SJCRH30 (cell line): ENCODE measurements around the gene ABHD4. TPM values are rescaled to one million over a fixed set of nuclear protein-coding genes. Genes with fewer than 3 reads are reported as not detected.
"Not testable (repeated sequence)": the region's sequence is repeated elsewhere in the genome, so short reads cannot be mapped to it uniquely, and the experiment has no call there.

Experiments
- DNase-seq, 2 experiments: peaks; one replicate each; pipeline ENCODE4 v3.0.0-alpha.2; 2015 to 2020
- H3K27ac ChIP-seq: fragments of 250-450 bp; sonication (Bioruptor Pico); 2 replicates; pipeline ENCODE4 v1.5.1; 2020; ENCODE audit warnings: mild to moderate bottlenecking, moderate library complexity
- H3K27me3 ChIP-seq: fragments of 250-450 bp; sonication (Bioruptor Pico); 2 replicates; pipeline ENCODE4 v1.5.1; 2020; ENCODE audit warnings: mild to moderate bottlenecking, moderate library complexity
- H3K36me3 ChIP-seq: fragments of 250-450 bp; sonication (Bioruptor Pico); 2 replicates; pipeline ENCODE4 v1.5.1; 2020; ENCODE audit warnings: mild to moderate bottlenecking, moderate library complexity
- H3K4me1 ChIP-seq: fragments of 250-450 bp; sonication (Bioruptor Pico); 2 replicates; pipeline ENCODE4 v1.5.1; 2020; ENCODE audit warnings: mild to moderate bottlenecking, moderate library complexity
- H3K4me3 ChIP-seq: fragments of 250-450 bp; sonication (Bioruptor Pico); 2 replicates; pipeline ENCODE4 v1.5.1; 2020; ENCODE audit warnings: mild to moderate bottlenecking, moderate library complexity
- H3K9me3 ChIP-seq: fragments of 250-450 bp; sonication (Bioruptor Pico); replicated peaks from 2 replicates; pipeline ENCODE4 v1.5.1; 2020; ENCODE audit warnings: mild to moderate bottlenecking, moderate library complexity
- total RNA-seq: library from RNA; depleted of rRNA; stranded (reverse); fragments of >200 nt; shearing (Covaris generic); gene quantifications from 2 replicates; pipeline ENCODE4 v1.2.3, GENCODE V29; 2014

The ABHD4 gene
- total RNA-seq, 1 experiment from 2014 or later: 7.2 TPM

GRCh38 chr14:22556990-22557623 lies 41.0 kb upstream of the ABHD4 start:
- Histone ChIP-seq H3K4me1 (peaks cover 20% of the 10 kb centered on the region), H3K4me3 (peak overlapping the region; percentile 36), H3K27me3 (no peaks in the 10 kb centered on the region), H3K27ac (peak overlapping the region; percentile 36; the same call in 1 of the 2 replicates), H3K36me3 (no peaks in the 10 kb centered on the region; the same call in 1 of the 2 replicates), H3K9me3 (no peaks in the 10 kb centered on the region)
- peak; percentile 84 to 89 for DNase-seq

DNA sequence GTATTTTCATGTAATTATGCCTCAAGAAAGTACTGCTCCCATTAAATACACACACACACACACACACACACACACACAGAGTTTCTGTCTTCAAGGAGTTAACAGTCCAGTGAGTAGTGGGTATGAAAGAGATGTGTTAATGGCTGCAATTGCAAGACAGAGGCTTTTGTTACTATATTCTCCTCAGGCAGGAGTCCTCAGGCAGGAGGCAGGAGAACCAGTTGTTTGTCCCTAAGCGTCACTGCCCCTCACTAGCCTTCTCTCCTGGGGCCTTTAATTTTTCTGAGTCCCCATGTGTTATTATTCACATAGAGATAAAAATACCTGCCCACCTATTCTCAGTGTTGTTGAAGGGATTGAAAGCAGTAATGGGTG lies 40.3 kb upstream of the ABHD4 start:
- no peak overlapping the region for H3K27ac ChIP-seq
- H3K9me3 ChIP-seq: no peaks in the 10 kb centered on the region
- H3K27me3 ChIP-seq: no peaks in the 10 kb centered on the region
- no peak for DNase-seq
- H3K36me3 ChIP-seq: no peaks in the 10 kb centered on the region
- no peak overlapping the region for H3K4me3 ChIP-seq
- H3K4me1 ChIP-seq: peaks cover 13% of the 10 kb centered on the region

DNA sequence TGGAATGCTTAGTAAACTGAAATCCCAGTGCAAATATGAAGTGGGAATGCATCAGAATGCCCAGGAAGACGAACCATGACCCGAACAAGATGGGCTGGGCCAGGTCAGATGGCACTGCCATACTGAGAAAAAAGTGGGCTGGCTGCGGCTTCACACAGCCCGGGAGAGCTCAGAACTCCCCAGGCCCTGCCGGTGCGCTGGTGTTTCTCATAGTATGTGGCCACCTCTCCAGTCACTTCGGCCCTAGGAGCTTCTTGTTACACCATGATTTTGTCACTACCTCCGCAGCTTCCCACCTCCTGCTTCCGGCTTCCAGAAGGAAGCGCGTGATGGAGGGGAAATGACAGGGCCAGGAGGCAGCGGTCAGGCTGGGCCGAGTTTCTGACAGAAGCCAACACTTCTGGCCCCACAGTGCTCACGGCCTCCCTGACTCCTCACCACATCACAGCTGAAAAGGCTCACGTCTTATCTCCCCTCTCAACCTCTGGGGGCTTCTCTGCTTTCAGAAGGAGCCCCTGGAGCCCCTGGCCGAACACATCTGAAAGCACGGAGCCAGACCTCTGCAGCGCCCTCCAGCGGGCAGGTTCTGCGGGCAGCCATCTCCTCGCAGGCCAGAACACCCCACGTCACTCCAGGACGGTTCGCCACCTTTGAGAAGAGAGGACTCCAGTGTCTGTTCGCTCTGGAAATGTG lies 39.7 kb upstream of the ABHD4 start:
- H3K4me1 ChIP-seq: peaks cover 12% of the 10 kb centered on the region
- DNase-seq: no peak
- no peak overlapping the region for H3K4me3 ChIP-seq
- no peak overlapping the region for H3K27ac ChIP-seq
- H3K36me3 ChIP-seq: no peaks in the 10 kb centered on the region
- H3K9me3 ChIP-seq: no peaks in the 10 kb centered on the region
- no peaks in the 10 kb centered on the region for H3K27me3 ChIP-seq

- Histone ChIP-seq H3K4me1 (peaks cover 12% of the 10 kb centered on the region), H3K36me3 (peaks cover 6% of the 10 kb centered on the region), H3K9me3 (no peaks in the 10 kb centered on the region), H3K27me3 (no peaks in the 10 kb centered on the region), H3K4me3 (no peak overlapping the region), H3K27ac (no peak overlapping the region)
- no peak for DNase-seq
Observed at GRCh38 chr14:22559041-22559440, 39.1 kb upstream of the ABHD4 start.

DNA sequence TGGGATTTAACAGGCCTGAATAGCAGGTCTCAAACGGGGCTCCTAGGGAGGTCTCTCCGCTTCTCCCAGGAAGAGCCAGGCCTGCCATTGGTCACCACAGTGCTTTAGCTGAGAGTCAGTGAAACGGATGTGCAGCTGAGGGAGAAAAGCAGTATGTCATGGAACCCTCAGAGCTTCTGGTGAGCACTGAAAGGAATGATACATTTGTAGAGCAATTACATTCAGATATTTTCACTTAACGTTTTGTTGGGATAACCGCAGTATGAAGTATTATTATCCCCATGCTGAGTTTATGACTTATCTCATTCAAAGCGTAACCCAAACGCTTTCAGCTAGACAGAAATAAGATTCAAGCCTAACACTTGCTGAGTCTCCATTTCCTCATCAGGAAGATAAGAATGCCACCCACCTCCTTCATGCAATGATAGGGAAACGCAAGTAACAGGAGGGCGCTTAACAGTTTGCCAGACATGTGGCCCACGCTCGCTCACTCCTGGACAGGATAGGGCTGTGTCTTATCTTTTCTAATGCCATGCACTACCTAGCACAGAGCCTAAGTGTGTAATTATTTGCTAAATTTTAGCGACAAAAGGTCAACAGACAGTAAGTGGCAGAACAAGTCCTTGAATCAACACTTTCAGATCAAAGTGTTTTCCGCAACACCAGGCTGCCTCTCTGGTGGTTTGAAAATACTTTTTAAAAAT lies 37.3 kb upstream of the ABHD4 start:
- Histone ChIP-seq H3K36me3 (peaks cover 21% of the 10 kb centered on the region), H3K4me1 (peaks cover 12% of the 10 kb centered on the region), H3K27me3 (no peaks in the 10 kb centered on the region), H3K4me3 (no peak overlapping the region), H3K9me3 (no peaks in the 10 kb centered on the region), H3K27ac (no peak overlapping the region)
- no peak for DNase-seq

- no peak overlapping the region for H3K27ac ChIP-seq
Observed at GRCh38 chr14:22561366-22561660, 36.8 kb upstream of the ABHD4 start.

DNA sequence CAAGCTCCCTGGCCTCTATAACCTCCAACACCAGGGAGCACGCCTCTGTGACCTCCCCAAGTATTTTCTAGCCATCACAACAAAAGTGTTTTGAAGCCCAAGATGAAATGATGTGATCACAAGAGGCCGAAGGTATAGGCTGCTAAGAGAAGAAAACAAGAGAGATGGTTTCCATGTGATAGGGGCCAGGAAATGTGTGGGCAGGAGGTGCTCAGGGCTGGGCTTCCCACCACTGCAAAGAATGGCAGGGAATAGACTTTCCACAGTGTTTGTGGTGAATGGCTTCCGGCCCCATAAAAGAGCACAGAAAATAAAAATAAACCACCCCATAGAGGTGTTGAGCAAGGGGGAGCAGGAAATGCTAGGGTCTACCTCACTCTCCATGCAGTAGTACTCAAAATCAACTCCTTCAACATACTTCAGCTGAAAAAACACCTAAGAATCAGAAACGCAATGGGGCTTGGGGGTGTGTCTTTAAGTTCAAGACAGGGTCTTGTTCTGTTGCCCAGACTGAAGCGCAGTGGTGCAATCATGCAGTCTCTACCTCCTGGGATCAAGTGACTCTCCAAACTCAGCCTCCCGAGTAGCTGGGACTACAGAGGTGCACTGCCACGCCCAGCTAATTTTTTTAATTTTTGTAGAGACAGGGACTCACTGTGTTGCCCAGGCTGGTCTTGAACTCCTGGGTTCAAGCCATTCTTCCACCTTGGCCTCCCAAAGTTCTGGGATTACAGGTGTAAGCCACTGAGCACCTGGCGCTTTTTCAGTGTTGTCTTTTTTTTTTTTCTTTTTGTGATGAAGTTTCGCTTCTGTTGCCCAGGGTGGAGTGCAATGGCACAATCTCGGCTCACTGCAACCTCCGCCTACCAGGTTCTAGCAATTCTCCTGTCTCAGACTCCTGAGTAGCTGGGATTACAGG lies 36.2 kb upstream of the ABHD4 start:
- DNase-seq: no peak
- no peaks in the 10 kb centered on the region for H3K27me3 ChIP-seq
- peaks cover 3% of the 10 kb centered on the region; the same call in 1 of the 2 replicates for H3K4me1 ChIP-seq
- H3K9me3 ChIP-seq: no peaks in the 10 kb centered on the region
- peaks cover 28% of the 10 kb centered on the region for H3K36me3 ChIP-seq
- no peak overlapping the region for H3K27ac ChIP-seq
- no peak overlapping the region for H3K4me3 ChIP-seq

More at GRCh38 chr14:22561366-22561660, 36.8 kb upstream of the ABHD4 start:
- H3K36me3 ChIP-seq: peaks cover 23% of the 10 kb centered on the region
- H3K4me3 ChIP-seq: no peak overlapping the region
- no peaks in the 10 kb centered on the region for H3K9me3 ChIP-seq
- no peak for DNase-seq
- peaks cover 7% of the 10 kb centered on the region for H3K4me1 ChIP-seq
- H3K27me3 ChIP-seq: no peaks in the 10 kb centered on the region

- Histone ChIP-seq H3K9me3 (no peaks in the 10 kb centered on the region), H3K4me1 (no peaks in the 10 kb centered on the region), H3K36me3 (peaks cover 43% of the 10 kb centered on the region), H3K27me3 (no peaks in the 10 kb centered on the region), H3K4me3 (no peak overlapping the region), H3K27ac (no peak overlapping the region)
- no peak for DNase-seq
Observed at GRCh38 chr14:22563987-22564386, 34.1 kb upstream of the ABHD4 start.

- Histone ChIP-seq H3K27me3 (no peaks in the 10 kb centered on the region), H3K27ac (no peak overlapping the region), H3K36me3 (peaks cover 44% of the 10 kb centered on the region), H3K9me3 (no peaks in the 10 kb centered on the region), H3K4me3 (no peak overlapping the region), H3K4me1 (no peaks in the 10 kb centered on the region)
- no peak for DNase-seq
Observed at GRCh38 chr14:22564463-22564862, 33.6 kb upstream of the ABHD4 start.

DNA sequence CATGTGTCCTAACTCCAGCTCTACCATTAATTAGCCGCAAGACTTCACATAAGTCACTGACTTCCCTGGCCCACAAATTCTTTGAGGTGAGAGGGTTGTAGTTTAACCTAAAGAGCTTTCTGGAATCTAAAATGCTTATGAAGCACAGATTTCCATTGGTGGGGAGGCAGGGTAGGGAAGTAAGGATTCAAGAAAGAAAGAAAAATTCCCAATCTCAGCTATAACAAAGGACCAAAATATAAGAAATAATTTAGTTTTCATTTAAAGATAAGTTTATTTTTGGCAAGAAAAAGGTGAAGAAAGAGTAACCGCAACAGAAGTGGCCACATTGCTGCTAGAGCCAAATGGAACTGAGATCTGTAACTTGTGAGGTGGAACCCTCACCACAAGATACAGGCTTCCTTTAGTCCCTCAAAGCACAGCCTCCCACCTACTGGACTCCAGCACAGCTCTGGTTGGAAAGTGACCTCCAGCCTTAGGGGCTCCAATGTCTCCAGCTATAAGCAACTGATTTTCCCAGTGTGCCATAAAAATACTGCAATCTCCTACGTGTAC lies 32.6 kb upstream of the ABHD4 start:
- H3K36me3 ChIP-seq: peaks cover 50% of the 10 kb centered on the region
- no peak for DNase-seq
- H3K27me3 ChIP-seq: no peaks in the 10 kb centered on the region
- no peak overlapping the region for H3K27ac ChIP-seq
- H3K4me1 ChIP-seq: 0 out of 2 replicates have a peak, but pooled peaks cover under 1% of the 10 kb centered on the region
- no peaks in the 10 kb centered on the region for H3K9me3 ChIP-seq
- H3K4me3 ChIP-seq: no peak overlapping the region

GRCh38 chr14:22566266-22566665 lies 31.8 kb upstream of the ABHD4 start:
- not testable (repeated sequence) for H3K9me3 ChIP-seq, H3K4me3 ChIP-seq, H3K27ac ChIP-seq, H3K4me1 ChIP-seq, H3K27me3 ChIP-seq, DNase-seq
- peaks cover 56% of the 10 kb centered on the region for H3K36me3 ChIP-seq

- Histone ChIP-seq H3K4me1 (0 out of 2 replicates have a peak, but pooled peaks cover 3% of the 10 kb centered on the region), H3K27ac (no peak overlapping the region), H3K27me3 (no peaks in the 10 kb centered on the region), H3K9me3 (no peaks in the 10 kb centered on the region), H3K36me3 (peaks cover 56% of the 10 kb centered on the region), H3K4me3 (no peak overlapping the region)
- no peak for DNase-seq
Observed at GRCh38 chr14:22566845-22567244, 31.3 kb upstream of the ABHD4 start.

DNA sequence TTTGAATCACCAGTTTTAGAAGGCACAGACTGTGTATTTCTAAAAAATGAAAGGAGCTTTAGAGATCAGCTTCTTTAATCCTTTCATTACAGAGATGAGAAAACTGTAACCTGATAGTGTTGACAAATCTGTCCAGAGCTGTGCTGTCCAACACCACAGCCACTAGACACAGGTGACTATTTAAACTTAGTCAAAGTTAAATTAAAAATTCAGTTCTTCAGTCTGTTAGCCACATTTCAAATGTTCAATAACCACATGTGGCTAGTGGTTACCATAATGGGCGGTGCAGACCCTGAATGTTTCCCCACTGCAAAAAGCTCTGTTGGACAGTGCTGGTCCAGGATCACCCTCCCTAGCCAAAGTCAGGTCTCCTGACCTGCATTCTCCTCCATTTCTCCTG lies 30.7 kb upstream of the ABHD4 start:
- H3K4me1 ChIP-seq: peaks cover 4% of the 10 kb centered on the region; the same call in 1 of the 2 replicates
- H3K9me3 ChIP-seq: no peaks in the 10 kb centered on the region
- no peak overlapping the region for H3K4me3 ChIP-seq
- H3K27ac ChIP-seq: no peak overlapping the region
- H3K27me3 ChIP-seq: no peaks in the 10 kb centered on the region
- peaks cover 59% of the 10 kb centered on the region for H3K36me3 ChIP-seq
- DNase-seq: no peak

- peaks cover 56% of the 10 kb centered on the region for H3K36me3 ChIP-seq
- H3K9me3 ChIP-seq: no peaks in the 10 kb centered on the region
- H3K4me1 ChIP-seq: peaks cover 8% of the 10 kb centered on the region; the same call in 1 of the 2 replicates
- no peak overlapping the region for H3K4me3 ChIP-seq
- H3K27ac ChIP-seq: no peak overlapping the region
- DNase-seq: no peak
- H3K27me3 ChIP-seq: no peaks in the 10 kb centered on the region
Observed at GRCh38 chr14:22569106-22569736, 28.9 kb upstream of the ABHD4 start.
